GM23338 (cell line): Measurements from ENCODE around the gene TIAM1. TPM values are rescaled to one million over a fixed set of nuclear protein-coding genes. Genes with fewer than 3 reads are reported as not detected.

Experiments
- ATAC-seq: fragments of 200-7000 bp; cut with Tn5 transposase; 3 replicates; pipeline ENCODE4 v1.9.1; 2020
- DNase-seq: peaks from one replicate; pipeline ENCODE4 v3.0.0-alpha.2; 2015; ENCODE audit warnings: low spot score
- H2AFZ ChIP-seq: fragments of 200-600 bp; sonication (generic); 2 replicates; pipeline ENCODE4 v1.8.0; 2016; ENCODE audit warnings: antibody characterized with exemption, mild to moderate bottlenecking, moderate library complexity
- H3F3A ChIP-seq: fragments of 200-600 bp; sonication (generic); replicated peaks from 2 replicates; pipeline ENCODE4 v1.8.0; 2017; ENCODE audit warnings: antibody characterized with exemption, mixed run types, low read depth
- H3K27ac ChIP-seq: fragments of 200-600 bp; sonication (generic); 2 replicates; pipeline ENCODE4 v1.6.1; 2016; ENCODE audit warnings: low read depth
- H3K27me3 ChIP-seq: fragments of 200-600 bp; sonication (generic); 2 replicates; pipeline ENCODE4 v1.8.0; 2016; ENCODE audit warnings: mild to moderate bottlenecking, mixed run types, moderate library complexity; ENCODE audit not compliant: insufficient read depth
- H3K36me3 ChIP-seq: fragments of 200-600 bp; sonication (generic); 2 replicates; pipeline ENCODE4 v1.8.0; 2016; ENCODE audit warnings: mild to moderate bottlenecking; ENCODE audit not compliant: insufficient read depth
- H3K4me1 ChIP-seq: fragments of 200-600 bp; sonication (generic); 2 replicates; pipeline ENCODE4 v1.8.0; 2016; ENCODE audit warnings: mild to moderate bottlenecking, moderate library complexity; ENCODE audit not compliant: insufficient read depth
- H3K4me2 ChIP-seq: fragments of 200-600 bp; sonication (generic); 2 replicates; pipeline ENCODE4 v1.7.1; 2017; ENCODE audit warnings: mixed run types
- H3K4me3 ChIP-seq: fragments of 200-600 bp; sonication (generic); 2 replicates; pipeline ENCODE4 v1.6.1; 2016; ENCODE audit warnings: mixed run types
- H3K79me2 ChIP-seq: fragments of 200-600 bp; sonication (generic); replicated peaks from 2 replicates; pipeline ENCODE4 v1.8.0; 2017; ENCODE audit warnings: mild to moderate bottlenecking; ENCODE audit not compliant: insufficient read depth
- H3K9me2 ChIP-seq: fragments of 200-600 bp; sonication (generic); 2 replicates; pipeline ENCODE4 v1.8.0; 2017; ENCODE audit not compliant: insufficient read depth
- H4K20me1 ChIP-seq: fragments of 200-600 bp; sonication (generic); replicated peaks from 2 replicates; pipeline ENCODE4 v1.8.0; 2017; ENCODE audit warnings: mild to moderate bottlenecking; ENCODE audit not compliant: insufficient read depth
- H3K27ac Mint-ChIP-seq: 2 replicates; pipeline ENCODE4 v1.8.0; 2020; ENCODE audit warnings: inconsistent platforms, mild to moderate bottlenecking, moderate library complexity, mixed read lengths
- H3K27me3 Mint-ChIP-seq: 3 replicates; pipeline ENCODE4 v1.8.0; 2022; ENCODE audit warnings: low read depth, mild to moderate bottlenecking, moderate library complexity, mixed read lengths, inconsistent platforms; ENCODE audit not compliant: insufficient read depth, poor library complexity
- H3K36me3 Mint-ChIP-seq: 3 replicates; pipeline ENCODE4 v1.8.0; 2021; ENCODE audit warnings: low read depth, mild to moderate bottlenecking, inconsistent platforms, moderate library complexity, mixed read lengths
- H3K4me1 Mint-ChIP-seq: 3 replicates; pipeline ENCODE4 v1.8.0; 2020; ENCODE audit warnings: mild to moderate bottlenecking, inconsistent platforms, mixed read lengths
- H3K4me3 Mint-ChIP-seq: 3 replicates; pipeline ENCODE4 v1.8.0; 2021; ENCODE audit warnings: moderate library complexity, mild to moderate bottlenecking, inconsistent platforms, mixed read lengths
- H3K9me3 Mint-ChIP-seq: 3 replicates; pipeline ENCODE4 v1.8.0; 2020; ENCODE audit warnings: moderate library complexity, mild to moderate bottlenecking, inconsistent platforms, mixed read lengths
- EZH2phosphoT487 ChIP-seq: fragments of 200-600 bp; sonication (generic); IDR thresholded peaks from one replicate; pipeline ENCODE4 v1.8.1; 2018; ENCODE audit warnings: antibody characterized with exemption; ENCODE audit not compliant: unreplicated experiment
- POLR2AphosphoS5 ChIP-seq: IDR thresholded peaks from 2 replicates; pipeline ENCODE4 v1.6.1; 2016; ENCODE audit warnings: antibody characterized with exemption, low read depth
- ZNF114 ChIP-seq: fragments of 250-450 bp; sonication (Bioruptor Pico); IDR thresholded peaks from 2 replicates; pipeline ENCODE4 v1.5.0; 2020; ENCODE audit warnings: mild to moderate bottlenecking, moderate library complexity
- ZNF331 ChIP-seq: fragments of 250-450 bp; sonication (Bioruptor Pico); IDR thresholded peaks from 2 replicates; pipeline ENCODE4 v1.5.0; 2020; ENCODE audit warnings: low read depth, mild to moderate bottlenecking, moderate library complexity
- polyA plus RNA-seq: library from polyadenylated mRNA; unstranded; fragments of >200 nt; fragmentation: Nextera tagmentation; extraction: Ambion mirVana; gene quantifications from 2 replicates; pipeline ENCODE4 v1.2.1, GENCODE V29; 2016
- total RNA-seq: library from RNA; depleted of rRNA; stranded (reverse); fragments of >200 nt; shearing (Covaris generic); gene quantifications from 2 replicates; pipeline ENCODE4 v1.2.3, GENCODE V29; 2014
- TF ChIP-seq, protein P1 (sequence below): IDR thresholded peaks from one replicate; pipeline ENCODE4 v1.6.1; 2018; ENCODE audit warnings: antibody characterized with exemption; ENCODE audit not compliant: unreplicated experiment
- TF ChIP-seq, protein P2 (sequence below): fragments of 250-450 bp; sonication (Bioruptor Pico); IDR thresholded peaks from 2 replicates; pipeline ENCODE4 v1.5.0; 2020; ENCODE audit warnings: mild to moderate bottlenecking, moderate library complexity

TIAM1 gene
- total and polyA plus RNA-seq, 2 experiments from 2014 or later = 18.5 to 20.0 TPM

DNA sequence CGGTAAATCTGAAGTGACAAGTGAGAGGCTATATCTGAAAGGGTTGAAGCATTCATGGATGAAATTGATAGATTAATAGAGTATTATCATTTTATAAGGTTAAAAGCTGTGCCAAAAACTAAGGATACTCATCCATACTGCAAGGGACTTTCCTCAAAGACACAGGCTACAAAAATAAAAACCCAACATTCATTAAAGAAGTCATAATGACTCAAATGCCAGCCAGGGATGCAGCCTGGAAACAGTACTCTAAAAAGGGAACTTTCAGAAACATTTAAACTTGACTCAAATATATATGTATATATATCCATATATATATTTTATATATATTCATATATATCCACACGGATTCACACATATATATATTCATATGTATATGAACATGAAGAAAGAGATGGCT is 1.1 kb upstream of the TIAM1 start:
- H3K4me3 ChIP-seq = no peak overlapping the region
- TF ChIP-seq POLR2AphosphoS5 = no peak
- TF ChIP-seq, protein P1, sequence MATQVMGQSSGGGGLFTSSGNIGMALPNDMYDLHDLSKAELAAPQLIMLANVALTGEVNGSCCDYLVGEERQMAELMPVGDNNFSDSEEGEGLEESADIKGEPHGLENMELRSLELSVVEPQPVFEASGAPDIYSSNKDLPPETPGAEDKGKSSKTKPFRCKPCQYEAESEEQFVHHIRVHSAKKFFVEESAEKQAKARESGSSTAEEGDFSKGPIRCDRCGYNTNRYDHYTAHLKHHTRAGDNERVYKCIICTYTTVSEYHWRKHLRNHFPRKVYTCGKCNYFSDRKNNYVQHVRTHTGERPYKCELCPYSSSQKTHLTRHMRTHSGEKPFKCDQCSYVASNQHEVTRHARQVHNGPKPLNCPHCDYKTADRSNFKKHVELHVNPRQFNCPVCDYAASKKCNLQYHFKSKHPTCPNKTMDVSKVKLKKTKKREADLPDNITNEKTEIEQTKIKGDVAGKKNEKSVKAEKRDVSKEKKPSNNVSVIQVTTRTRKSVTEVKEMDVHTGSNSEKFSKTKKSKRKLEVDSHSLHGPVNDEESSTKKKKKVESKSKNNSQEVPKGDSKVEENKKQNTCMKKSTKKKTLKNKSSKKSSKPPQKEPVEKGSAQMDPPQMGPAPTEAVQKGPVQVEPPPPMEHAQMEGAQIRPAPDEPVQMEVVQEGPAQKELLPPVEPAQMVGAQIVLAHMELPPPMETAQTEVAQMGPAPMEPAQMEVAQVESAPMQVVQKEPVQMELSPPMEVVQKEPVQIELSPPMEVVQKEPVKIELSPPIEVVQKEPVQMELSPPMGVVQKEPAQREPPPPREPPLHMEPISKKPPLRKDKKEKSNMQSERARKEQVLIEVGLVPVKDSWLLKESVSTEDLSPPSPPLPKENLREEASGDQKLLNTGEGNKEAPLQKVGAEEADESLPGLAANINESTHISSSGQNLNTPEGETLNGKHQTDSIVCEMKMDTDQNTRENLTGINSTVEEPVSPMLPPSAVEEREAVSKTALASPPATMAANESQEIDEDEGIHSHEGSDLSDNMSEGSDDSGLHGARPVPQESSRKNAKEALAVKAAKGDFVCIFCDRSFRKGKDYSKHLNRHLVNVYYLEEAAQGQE = no peak
- TF ChIP-seq ZNF114 (CRISPR knock-in tag) = no peak
- TF ChIP-seq ZNF331 (CRISPR knock-in tag) = no peak
- TF ChIP-seq EZH2phosphoT487 = no peak
- TF ChIP-seq, protein P2, sequence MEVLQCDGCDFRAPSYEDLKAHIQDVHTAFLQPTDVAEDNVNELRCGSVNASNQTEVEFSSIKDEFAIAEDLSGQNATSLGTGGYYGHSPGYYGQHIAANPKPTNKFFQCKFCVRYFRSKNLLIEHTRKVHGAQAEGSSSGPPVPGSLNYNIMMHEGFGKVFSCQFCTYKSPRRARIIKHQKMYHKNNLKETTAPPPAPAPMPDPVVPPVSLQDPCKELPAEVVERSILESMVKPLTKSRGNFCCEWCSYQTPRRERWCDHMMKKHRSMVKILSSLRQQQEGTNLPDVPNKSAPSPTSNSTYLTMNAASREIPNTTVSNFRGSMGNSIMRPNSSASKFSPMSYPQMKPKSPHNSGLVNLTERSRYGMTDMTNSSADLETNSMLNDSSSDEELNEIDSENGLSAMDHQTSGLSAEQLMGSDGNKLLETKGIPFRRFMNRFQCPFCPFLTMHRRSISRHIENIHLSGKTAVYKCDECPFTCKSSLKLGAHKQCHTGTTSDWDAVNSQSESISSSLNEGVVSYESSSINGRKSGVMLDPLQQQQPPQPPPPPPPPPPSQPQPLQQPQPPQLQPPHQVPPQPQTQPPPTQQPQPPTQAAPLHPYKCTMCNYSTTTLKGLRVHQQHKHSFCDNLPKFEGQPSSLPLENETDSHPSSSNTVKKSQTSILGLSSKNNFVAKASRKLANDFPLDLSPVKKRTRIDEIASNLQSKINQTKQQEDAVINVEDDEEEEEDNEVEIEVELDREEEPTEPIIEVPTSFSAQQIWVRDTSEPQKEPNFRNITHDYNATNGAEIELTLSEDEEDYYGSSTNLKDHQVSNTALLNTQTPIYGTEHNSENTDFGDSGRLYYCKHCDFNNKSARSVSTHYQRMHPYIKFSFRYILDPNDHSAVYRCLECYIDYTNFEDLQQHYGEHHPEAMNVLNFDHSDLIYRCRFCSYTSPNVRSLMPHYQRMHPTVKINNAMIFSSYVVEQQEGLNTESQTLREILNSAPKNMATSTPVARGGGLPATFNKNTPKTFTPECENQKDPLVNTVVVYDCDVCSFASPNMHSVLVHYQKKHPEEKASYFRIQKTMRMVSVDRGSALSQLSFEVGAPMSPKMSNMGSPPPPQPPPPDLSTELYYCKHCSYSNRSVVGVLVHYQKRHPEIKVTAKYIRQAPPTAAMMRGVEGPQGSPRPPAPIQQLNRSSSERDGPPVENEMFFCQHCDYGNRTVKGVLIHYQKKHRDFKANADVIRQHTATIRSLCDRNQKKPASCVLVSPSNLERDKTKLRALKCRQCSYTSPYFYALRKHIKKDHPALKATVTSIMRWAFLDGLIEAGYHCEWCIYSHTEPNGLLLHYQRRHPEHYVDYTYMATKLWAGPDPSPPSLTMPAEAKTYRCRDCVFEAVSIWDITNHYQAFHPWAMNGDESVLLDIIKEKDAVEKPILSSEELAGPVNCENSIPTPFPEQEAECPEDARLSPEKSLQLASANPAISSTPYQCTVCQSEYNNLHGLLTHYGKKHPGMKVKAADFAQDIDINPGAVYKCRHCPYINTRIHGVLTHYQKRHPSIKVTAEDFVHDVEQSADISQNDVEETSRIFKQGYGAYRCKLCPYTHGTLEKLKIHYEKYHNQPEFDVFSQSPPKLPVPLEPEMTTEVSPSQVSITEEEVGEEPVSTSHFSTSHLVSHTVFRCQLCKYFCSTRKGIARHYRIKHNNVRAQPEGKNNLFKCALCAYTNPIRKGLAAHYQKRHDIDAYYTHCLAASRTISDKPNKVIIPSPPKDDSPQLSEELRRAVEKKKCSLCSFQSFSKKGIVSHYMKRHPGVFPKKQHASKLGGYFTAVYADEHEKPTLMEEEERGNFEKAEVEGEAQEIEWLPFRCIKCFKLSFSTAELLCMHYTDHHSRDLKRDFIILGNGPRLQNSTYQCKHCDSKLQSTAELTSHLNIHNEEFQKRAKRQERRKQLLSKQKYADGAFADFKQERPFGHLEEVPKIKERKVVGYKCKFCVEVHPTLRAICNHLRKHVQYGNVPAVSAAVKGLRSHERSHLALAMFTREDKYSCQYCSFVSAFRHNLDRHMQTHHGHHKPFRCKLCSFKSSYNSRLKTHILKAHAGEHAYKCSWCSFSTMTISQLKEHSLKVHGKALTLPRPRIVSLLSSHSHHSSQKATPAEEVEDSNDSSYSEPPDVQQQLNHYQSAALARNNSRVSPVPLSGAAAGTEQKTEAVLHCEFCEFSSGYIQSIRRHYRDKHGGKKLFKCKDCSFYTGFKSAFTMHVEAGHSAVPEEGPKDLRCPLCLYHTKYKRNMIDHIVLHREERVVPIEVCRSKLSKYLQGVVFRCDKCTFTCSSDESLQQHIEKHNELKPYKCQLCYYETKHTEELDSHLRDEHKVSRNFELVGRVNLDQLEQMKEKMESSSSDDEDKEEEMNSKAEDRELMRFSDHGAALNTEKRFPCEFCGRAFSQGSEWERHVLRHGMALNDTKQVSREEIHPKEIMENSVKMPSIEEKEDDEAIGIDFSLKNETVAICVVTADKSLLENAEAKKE (CRISPR knock-in tag) = no peak
- peaks cover 16% of the 10 kb centered on the region; the same call in 1 of the 2 replicates for H3K79me2 ChIP-seq
- H3F3A ChIP-seq = no peaks in the 10 kb centered on the region
- no peak for DNase-seq
- H3K9me2 ChIP-seq = no peaks in the 10 kb centered on the region
- H4K20me1 ChIP-seq = no peaks in the 10 kb centered on the region; the same call in 1 of the 2 replicates
- ATAC-seq = no peak
- no peaks in the 10 kb centered on the region for H3K36me3 ChIP-seq
- peaks cover 12% of the 10 kb centered on the region for H3K4me1 ChIP-seq
- Mint-ChIP-seq H3K4me3 (no peak overlapping the region), H3K36me3 (no peaks in the 10 kb centered on the region), H3K27me3 (peaks cover 21% of the 10 kb centered on the region), H3K27ac (no peak overlapping the region), H3K4me1 (peaks cover 27% of the 10 kb centered on the region), H3K9me3 (no peaks in the 10 kb centered on the region)
- H3K4me2 ChIP-seq = no peak overlapping the region
- no peak overlapping the region for H3K27ac ChIP-seq
- no peaks in the 10 kb centered on the region for H3K27me3 ChIP-seq
- no peak overlapping the region for H2AFZ ChIP-seq
